Stimulated activated naive CD4-positive, alpha-beta T cell treated with Interleukin-2 at 50 U/mL for 16 hours (primary cell): ENCODE results near the gene AGXT2.
"Not testable (repeated sequence)": the region's sequence is repeated elsewhere in the genome, so short reads cannot be mapped to it uniquely, and the experiment has no call there.

Experiments used
- DNase-seq: peaks from one replicate; lab custom pipeline; 2025; lab: John Stamatoyannopoulos, UW

The AGXT2 gene

DNA sequence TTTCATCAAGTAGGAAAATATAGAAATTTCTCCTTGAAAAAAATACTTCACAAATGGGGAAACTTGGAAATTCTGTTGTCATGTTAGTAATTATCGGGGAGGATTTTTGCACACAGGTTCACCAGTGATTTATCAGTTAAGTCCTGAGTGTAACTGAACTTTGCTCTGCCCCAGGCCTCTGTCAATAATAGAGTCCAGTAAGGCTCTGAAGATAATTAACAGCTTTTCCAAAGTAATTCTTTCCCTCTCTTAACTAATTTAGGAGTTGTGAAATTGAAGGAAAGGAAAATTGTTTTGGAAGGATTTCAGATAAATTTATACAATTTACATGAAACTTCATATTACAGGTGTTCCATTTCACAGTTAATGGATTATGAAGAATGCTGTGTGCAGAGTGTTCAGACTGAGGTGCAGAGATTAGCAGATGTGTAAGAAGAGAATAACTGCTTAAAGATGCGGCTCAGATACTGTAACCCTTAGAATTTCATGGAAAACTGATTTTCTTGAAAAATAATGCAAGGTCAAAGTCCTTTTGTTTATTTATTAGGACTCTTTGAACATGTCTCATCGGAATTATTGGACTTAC is 2.9 kb upstream of the AGXT2 start:
- DNase-seq: no peak

DNA sequence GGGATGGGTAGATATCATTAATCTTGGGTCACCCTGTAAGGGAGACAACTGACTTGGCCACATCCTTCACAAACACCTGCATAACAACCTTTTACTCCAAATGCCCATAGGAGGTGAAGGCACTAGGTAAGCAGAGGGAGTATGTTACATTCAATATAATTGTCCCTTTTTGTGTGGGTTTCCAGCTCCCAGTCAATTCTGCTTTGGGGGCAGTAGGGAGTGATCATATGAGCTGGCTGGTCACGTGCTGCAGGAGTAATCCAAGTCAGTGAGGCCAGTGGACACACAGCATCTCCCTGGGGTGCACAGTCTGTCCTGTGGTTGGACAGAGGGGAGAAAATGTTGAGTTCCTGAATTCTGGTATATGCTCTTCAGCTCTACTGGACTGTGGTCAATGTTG is 1.2 kb upstream of the AGXT2 start:
- DNase-seq: no peak

DNA sequence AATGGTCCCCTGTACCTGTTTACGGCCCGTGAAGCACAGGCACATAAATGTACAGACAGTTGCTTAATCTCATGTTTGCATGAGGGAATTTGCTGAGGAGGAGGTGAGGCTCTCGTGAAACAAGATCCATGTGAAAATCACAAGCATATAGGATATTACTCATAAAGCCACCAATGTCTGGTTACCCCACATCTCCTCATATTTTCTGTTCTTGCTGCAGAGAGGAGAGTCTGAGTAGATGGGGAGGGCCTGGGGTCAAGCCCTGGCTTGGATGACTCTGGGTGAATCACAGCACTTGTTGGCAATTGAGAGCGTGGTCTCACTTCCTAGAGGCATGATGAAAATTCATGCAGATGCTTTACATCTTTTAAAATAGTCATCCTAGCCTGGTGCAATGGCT is 975 bp downstream of the AGXT2 start:
- DNase-seq: no peak

DNA sequence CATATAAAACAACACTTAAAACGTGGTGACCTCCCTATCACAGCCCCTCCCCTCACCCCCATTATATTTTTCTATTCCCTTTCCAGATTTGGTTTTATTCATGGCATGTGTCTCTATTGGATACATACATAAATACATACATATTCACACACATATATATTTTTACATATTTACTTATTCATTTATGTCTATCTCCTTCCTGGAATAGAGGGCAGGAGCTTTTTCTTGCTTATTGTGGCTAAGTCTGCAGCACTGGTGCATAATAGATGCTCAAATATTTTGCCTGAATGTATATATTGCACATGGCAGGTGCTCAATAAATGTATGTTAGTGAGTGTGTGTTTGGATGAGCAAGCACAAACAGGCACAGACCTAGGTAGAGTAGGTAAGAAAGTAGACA is 2.5 kb downstream of the AGXT2 start:
- DNase-seq: no peak

DNA sequence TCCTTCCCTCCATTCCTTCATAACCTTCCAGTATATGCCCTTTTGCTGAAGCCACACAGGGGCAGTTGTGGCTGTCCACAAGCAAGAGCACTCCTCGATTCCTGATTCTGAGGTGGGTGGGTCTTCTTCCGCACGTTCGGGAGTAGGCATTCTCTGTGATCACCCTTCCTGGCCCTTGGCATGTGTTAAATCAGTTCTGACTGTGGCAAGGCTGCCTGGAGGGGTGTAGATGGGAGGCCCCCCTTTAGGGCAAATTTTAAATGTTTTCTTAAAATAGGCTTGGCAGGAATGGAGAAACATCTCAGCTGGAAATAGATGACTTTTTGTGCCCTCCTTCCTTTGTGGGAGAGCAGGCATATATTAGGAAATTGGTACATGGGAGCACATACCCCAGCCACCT is 3.1 kb downstream of the AGXT2 start:
- no peak for DNase-seq

DNA sequence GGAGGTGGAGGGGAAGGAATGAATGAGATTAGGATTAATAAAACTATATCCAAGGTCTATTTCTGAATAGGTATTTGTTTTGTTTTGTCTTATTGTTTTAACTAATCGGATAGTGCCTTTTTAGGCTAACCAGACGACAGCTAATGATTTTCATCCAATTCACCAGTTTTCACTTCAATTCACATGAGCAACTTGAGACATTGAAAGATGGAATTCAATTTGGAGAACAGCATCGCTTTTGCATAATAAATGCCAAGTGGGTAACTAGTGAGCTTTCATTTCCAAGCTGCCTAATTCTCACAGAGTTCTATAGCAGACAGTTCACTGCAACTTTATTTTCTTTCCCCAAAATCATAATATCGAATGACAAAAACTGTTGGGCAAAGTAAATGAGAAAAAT is 5.0 kb downstream of the AGXT2 start:
- DNase-seq: no peak

DNA sequence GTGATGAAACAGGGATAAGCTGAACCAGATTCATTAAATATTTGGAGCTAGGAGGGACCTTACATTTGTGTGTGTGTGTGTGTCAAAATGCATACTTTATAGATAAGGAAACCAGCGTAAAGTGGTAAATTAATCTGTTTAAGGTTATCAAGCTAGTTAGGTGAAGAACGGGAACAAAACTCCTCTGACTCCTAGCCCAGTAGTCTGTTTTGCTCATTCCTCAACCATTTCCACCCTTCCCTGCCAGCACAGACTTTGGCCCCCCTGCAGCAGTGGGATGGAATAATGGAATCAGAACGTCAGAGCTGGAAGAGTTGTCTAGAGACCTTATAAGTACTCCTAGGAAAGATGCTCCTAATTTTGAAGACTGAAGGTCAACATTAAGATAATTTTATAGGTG is 6.5 kb downstream of the AGXT2 start:
- no peak for DNase-seq

DNA sequence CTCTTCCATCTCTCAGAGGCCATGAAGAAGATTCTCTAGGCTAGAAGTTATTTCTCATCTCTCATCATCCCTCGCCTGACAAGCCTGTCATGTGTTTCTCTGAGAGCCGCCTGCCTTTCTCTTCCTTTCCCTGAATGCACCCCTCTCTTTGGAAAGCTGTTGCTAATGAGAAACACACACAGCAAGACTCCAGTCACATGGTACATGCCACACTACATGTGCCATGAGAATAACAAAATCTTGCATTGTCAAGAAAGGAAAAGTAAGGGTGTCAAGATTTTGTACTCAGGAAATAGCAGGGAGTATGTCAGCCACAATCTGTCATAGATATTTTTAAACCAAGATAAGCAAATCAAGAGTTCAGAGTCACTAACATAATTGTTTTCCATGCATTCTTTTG is 8.9 kb downstream of the AGXT2 start:
- DNase-seq: no peak

DNA sequence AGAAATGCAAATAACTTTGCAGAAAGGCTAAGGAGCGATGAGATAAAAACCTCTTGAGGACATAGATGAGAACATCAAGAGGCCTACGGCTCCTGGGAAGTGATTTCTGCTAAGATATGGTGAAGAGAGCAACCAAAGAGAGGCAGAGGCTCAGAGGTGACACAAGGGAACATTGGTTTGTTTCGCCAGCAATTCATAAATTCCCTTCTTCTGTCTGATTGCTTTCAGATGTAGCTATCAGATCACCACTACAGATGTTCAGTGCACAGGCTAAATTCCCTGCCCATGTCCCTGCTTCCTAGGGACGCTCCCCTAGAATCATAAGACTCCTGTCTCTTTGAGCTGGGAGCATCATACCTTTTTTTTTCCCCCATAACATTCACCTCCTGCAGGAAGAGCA is 11.2 kb downstream of the AGXT2 start:
- DNase-seq: no peak

DNA sequence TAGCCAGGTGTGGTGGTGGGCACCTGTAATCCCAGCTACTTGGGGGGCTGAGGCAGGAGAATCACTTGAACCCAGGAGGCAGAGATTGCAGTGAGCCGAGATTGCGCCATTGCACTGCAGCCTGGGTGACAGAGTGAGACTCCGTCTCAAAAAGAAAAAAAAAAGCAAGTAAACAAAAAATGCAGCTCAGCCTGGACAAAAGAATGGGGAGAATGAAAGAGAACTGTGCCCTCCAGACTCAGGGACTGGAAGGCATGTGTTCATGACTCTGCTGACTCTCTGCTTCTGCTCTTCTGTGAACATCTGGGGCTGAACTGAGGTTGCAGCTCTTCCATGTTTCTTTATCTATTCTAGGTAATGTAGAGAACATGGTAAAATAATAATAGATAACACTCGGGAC is 11.8 kb downstream of the AGXT2 start:
- DNase-seq: not testable (repeated sequence)

DNA sequence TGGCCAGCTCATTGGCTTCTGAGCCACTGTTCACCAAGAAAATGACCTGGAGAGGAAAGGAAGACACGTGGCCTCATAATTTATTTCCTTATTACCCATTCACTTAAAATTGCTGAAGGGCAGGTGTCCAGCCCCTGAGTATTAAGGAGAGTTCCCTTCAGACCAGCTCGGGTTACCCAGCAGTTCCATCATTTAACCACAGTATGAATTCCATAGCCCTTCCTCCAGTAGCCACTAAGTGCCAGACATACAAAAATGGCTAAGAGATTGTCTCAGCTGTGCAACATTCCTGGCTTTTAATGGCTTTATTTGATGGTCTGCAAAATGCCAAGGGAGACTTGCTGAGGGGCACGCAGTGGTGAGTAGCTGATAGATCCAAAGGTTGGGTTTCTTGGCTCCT is 12.5 kb downstream of the AGXT2 start:
- DNase-seq: no peak

DNA sequence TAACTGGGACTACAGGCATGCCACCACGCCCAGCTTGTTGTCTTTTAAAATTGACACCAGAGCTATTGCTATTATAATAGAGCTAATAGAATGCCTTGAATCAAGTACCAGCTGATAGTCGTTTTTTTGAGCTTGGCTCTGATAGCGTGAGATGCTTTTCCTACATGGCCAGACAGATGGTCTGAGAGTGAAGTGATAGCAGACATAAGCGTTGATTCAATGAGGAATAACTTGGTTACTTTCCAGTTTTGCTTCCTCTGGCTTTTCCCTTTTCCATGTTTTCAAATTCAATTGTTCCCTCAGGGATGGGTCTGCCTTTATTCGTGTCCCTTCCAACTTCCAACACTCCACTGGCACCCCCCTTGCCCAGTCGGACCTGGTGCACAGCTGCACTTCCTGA is 15.4 kb downstream of the AGXT2 start:
- no peak for DNase-seq

DNA sequence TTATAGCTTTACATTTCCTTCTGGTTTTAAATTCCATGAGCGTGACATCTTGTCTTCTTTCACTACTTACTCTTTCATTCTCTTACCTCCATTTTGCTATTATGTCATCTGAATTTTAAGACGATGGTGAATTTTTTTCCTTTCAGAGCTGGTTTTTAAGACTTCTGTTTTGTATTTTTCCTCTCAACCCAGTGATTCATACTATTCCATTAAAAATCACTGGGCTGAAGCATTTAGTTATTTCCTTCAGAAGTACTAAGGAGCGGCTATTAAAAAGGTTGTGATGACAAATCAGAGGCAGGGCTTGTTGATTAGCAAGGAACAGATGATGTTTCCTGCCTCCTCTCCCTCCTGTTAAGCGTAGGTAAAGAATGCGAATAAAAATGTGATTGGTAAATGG is 16.5 kb downstream of the AGXT2 start:
- no peak for DNase-seq

DNA sequence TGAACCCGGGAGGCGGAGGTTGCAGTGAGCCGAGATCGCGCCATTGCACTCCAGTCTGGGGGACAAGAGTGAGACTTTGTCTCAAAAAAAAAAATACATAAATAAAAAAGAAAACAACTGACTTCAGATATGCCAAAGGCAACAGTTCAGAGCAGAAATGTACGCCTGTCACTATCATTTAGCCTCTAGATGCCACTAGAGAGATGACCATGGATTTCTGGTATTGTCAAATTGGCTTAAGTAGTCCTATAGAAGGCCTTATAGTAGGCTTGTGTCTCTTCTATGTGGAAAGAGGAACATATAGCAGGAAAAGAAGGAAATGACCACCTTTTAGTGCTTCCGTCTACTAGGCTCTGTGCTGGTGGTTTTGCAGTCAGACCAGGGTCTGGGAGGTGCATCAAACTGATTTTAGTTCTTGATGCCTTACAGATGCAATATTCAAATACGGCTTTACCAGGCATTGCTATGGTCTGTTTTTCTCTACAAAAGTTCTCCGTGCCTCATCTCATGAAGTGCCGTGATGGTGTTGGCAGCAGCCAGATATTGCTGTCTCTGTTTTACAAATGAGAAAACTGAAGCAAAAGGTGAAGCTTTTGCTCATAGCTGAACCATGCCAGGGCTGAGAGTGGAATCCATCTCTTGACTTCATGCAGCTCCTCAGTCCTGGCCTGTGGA is 17.2 kb downstream of the AGXT2 start:
- no peak for DNase-seq

DNA sequence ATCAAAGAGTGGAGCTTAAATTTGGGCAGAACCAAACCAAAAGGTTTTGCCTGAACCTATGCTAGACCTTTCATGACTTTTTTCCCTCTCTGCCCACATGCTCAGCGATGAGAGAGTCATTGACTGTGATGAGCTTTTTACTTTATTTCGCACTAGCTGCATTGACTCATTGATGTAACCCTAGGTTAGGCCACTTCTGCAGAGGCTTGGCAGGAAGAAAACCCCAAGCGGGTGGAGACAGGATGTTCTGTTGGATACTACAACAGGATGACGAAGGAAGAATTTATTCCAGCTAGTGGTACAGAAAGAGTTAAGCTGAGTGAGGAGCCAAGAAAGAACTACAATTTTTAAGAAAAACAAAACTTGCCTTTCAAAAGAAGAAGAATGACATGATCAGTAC is 18.4 kb downstream of the AGXT2 start:
- no peak for DNase-seq

DNA sequence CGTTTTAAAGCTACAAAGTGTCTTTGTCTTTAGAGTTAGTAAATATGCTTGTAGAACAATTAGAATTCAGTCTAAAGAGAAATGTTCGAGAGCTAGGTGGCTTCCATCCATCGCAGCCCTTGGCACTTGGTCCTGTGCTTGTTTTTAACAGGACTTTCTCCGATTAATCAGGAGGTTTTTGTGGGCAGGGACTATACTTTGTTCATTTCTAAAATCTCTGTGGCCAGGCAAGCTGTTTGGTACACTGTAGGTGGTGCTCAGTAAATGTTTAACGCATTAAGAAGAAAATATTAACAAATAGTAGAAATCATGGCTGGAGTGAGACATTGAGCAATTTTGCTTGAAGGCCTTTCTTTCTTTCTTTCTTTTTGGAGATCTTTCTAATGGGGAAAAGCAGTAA is 20.8 kb downstream of the AGXT2 start:
- no peak for DNase-seq

DNA sequence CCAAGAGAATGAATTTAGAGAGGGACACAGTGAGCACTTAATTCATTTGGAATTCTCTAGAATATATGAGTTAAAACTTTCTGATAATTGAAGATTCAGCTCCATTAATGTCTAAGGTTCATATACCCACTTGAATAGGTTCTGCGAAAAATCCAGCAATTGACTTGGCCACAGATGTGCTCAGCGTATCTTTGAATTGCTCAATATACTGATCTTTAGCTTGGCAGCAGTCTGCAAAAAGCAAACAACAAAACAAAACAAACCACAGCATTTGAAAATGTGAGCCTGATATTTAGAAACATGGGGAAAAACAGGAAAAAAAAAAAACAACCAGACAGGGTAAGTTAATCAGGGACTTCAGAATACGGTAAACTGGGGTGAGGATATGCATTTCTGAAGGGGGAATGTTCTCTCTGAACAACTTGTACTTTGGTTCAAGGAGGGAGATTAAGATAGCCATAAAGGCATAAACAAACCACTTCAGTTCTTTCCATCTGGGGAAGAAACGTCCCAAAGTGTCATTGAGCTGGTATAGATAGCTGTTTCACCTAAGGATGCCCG is 21.4 kb downstream of the AGXT2 start:
- no peak for DNase-seq

DNA sequence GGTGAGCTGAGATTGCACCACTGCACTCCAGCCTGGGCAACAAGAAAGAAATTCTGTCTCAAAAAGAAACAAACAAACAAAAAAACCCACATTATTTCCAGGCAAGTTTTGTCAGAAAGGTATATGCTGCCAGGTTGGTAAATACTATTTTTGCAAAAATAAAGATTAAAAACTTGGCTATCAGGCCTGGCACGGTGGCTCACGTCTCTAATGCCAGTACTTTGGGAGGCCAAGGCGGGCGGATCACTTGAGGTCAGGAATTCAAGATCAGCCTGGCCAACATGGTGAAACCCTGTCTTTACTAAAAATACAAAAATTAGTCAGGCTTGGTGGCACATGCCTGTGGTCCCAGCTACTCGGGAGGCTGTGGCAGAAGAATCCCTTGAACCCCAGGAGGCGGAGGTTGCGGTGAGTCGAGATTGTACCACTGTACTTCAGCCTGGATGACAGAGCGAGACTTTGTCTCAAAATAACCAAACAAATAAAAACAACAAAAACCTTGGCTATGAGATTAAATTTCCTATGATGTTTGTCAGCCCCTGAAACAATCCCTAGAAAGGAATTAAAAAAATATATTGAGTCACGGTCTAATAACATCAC is 22.7 kb downstream of the AGXT2 start:
- no peak for DNase-seq

DNA sequence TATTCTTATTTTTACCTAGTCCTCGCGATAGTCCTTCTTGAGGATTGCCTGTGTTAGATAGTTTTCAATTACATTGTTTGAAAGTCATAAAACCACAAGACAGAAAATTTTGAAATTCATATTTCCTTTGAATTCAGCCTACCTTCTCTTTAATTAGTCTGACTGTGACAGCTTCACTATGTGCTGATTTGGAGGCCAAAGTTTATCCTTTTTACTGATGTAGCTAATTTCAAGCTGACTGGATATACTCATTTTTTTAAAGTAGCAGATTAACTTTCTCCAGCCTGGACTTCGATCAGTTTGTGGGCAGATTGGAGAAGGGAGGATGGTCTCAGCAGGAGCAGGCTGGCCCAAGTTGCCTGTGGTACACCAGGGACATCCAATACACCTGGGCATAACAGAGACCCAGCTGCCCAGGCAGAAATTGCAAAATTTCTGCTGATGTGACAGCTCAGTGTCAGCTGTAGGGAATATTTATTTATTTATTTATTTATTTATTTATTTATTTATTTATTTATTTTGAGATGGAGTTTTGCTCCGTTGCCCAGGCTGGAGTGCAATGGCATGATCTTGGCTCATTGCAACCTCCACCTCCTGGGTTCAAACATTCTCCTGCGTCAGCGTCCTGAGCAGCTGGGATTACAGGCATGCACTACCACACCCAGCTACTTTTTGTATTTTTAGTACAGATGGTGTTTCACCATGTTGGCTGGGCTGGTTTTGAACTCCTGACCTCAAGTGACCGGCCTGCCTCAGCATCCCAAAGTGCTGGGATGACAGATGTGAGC is 24.2 kb downstream of the AGXT2 start:
- no peak for DNase-seq

DNA sequence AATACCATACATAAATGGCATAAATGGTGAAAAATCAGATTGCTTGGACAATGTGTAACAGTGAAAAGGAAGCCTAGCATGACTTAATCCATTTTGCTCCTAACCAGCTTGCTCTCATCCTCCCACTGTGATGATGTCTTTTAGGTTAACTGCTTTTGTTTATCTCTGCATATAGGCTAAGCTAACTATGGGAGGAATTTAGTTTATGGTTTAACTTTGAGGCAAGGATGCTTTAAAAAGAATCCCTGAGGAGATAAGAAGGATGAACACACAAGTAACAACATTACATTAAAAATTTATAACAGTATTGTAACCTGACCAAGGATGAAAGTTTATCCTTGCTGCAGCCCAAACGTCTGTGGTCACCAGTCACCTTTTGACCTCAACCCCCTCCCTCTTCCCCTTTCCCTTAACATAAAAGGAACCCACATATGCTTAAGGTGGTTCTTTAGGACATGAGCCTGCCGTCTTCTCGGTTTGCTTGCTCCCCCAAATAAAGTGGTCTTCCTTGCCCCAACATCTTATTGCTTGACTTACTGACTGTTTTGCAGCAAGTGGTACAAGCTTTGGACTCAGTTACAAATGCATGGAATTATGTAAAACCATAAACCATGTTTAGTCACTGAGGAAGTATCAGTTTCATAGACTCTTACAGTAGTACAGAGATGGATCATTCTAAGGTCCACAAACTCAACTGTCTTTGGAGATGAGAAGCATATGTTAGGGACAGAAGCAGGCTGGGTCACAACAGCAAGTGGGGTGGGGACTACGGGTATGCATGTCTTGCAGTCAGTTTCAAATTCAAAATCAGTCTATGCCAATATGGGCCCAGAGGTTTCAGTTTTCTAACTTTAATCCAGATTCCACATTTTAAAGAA is 31.3 kb downstream of the AGXT2 start:
- DNase-seq: no peak

DNA sequence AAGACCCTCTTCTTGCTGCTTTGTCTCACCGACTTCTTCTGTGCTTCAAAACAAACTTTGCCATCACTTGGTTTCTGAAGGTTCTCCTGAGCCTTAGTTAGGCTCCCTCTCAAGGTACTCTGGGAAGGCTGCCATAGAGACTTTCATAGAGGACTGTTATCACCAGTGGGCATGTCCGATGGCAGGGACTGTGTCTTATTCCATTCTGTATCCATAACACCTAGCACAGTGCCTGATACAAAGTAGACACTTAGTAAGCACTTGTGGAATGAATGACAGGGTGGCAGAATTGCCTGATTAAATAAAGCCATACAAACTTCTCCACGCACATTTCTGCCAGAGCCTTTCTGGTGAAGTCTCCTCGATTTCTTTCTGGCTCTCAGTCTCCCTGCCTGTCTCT is 32.7 kb downstream of the AGXT2 start:
- no peak for DNase-seq

DNA sequence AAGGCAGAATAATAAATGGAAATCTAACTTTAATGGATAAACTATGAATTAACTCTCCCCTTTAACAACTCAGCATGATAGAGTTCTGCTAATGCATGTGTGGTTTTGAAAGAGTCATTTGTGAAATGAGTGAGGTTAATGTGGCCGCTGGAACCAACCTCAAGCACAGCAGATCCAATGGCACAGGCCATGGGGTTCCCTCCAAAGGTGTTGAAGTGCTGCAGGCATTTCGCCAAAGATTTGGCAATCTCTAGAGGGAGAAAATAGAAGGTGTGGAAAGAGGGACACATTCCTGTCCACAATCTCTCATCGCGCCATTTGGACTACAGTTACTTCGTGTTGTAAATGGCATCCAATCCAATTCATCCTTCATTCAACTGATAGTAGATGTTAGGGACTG is 35.0 kb downstream of the AGXT2 start:
- no peak for DNase-seq
